Esophagus squamous epithelium (tissue), 5 donors: ENCODE data around the gene HAS3. TPM values are rescaled to one million over a fixed set of nuclear protein-coding genes. Genes with fewer than 3 reads are reported as not detected.
A peak's percentile ranks its signal among the peaks of the same experiment; 100 is the strongest.
"Not testable (repeated sequence)": the region's sequence is repeated elsewhere in the genome, so short reads cannot be mapped to it uniquely, and the experiment has no call there.

Source experiments
- DNase-seq: peaks from one replicate; lab custom pipeline; 2025; lab: John Stamatoyannopoulos, UW
- H3K27ac ChIP-seq, 4 donors: fragments of 200-600 bp; sonication (generic); one replicate each; pipeline ENCODE4 v1.5.1; 2016 to 2019; ENCODE audit warnings: mild to moderate bottlenecking in 1 of 4
- H3K27me3 ChIP-seq, 4 donors: fragments of 200-600 bp; sonication (generic); 1 replicate in 3 of 4; 2 replicates in 1 of 4; pipeline versions ENCODE4 v1.5.1 to v1.6.0; 2017 to 2021; ENCODE audit warnings: antibody characterized with exemption in 1 of 4
- H3K36me3 ChIP-seq, 3 donors: fragments of 200-600 bp; sonication (generic); one replicate each; pipeline ENCODE4 v1.5.1; 2016 to 2019
- H3K4me1 ChIP-seq, 3 donors: fragments of 200-600 bp; sonication (generic); one replicate each; pipeline ENCODE4 v1.5.1; 2017 to 2019
- H3K4me3 ChIP-seq, 4 donors: fragments of 200-600 bp; sonication (generic); 1 replicate in 3 of 4; 2 replicates in 1 of 4; pipeline ENCODE4 v1.5.1; 2016 to 2019; ENCODE audit warnings: mild to moderate bottlenecking in 2 of 4, moderate library complexity in 1 of 4
- H3K9me3 ChIP-seq, 3 donors: fragments of 200-600 bp; sonication (generic); one replicate each; pipeline ENCODE4 v1.5.1; 2016 to 2019
- CTCF ChIP-seq, 6 experiments: fragments of 450-650 bp in 4 of 6; fragments of 200-600 bp in 2 of 6; sonication (generic) in 2 of 6; IDR thresholded peaks; one replicate each; pipeline ENCODE4 v1.5.1; 2016 to 2019; ENCODE audit warnings: antibody characterized with exemption in 6 of 6, mild to moderate bottlenecking in 4 of 6, moderate library complexity in 4 of 6
- POLR2A ChIP-seq, 4 donors: fragments of 450-650 bp; IDR thresholded peaks; one replicate each; pipeline ENCODE4 v1.6.1; 2017; ENCODE audit warnings: antibody characterized with exemption in 4 of 4, mild to moderate bottlenecking in 4 of 4, moderate library complexity in 3 of 4
- WGBS, 2 donors: methylation state at CpG; one replicate each; pipeline ENCODE4 v1.1.5; 2018; 5-methylcytosine and 5-hydroxymethylcytosine counted together
- intact Hi-C: fragments of 100-400 bp; cut with DNase I; formaldehyde crosslinking; loops from one replicate; pipeline ENCODE4 v1.15.0; 2022
- total RNA-seq, 4 donors: library from RNA; depleted of rRNA; stranded (reverse); fragments of >200 nt; gene quantifications; one replicate each; pipeline ENCODE4 v1.1.0, GENCODE V29; 2016
- donor health status: DM: yes; HTN: yes; CAD: no.

Gene HAS3
- total RNA-seq, 4 donors from 2014 or later: 15.8 to 103 (median 51.4) TPM

- intact Hi-C loops: no loop called here
- no peak for DNase-seq
- H3K36me3 ChIP-seq: peaks cover 0 to 29% (median 0%) of the 10 kb centered on the region in 3 donors
- no peaks in the 10 kb centered on the region for H3K27me3 ChIP-seq
- 0 to 2% methylated on average over 29 to 30 of the region's 53 CpGs for WGBS, 2 donors
- peak overlapping the region; percentile 95 to 100 (median 96) for H3K4me3 ChIP-seq
- peaks cover 18 to 64% (median 20%) of the 10 kb centered on the region in 3 donors for H3K4me1 ChIP-seq
- peak overlapping the region; percentile 93 to 99 (median 96) for H3K27ac ChIP-seq
- TF ChIP-seq CTCF (IDR thresholded peaks at IDR 0.05): no peak
- no peak for TF ChIP-seq POLR2A (IDR thresholded peaks at IDR 0.05)
- H3K9me3 ChIP-seq: no peaks in the 10 kb centered on the region
These were observed 26.5 kb downstream of the HAS3 start for GRCh38 chr16:69131839-69132423.

- 1% methylated on average over 19 to 29 of the region's 78 CpGs for WGBS, 2 donors
- Histone ChIP-seq H3K27ac (peak within 1 kb of the TSS; percentile 93 to 99 (median 96)), H3K27me3 (no peaks in the 10 kb centered on the region), H3K9me3 (no peaks in the 10 kb centered on the region), H3K36me3 (peaks cover 0 to 34% (median 0%) of the 10 kb centered on the region in 3 donors), H3K4me1 (peaks cover 18 to 64% (median 20%) of the 10 kb centered on the region in 3 donors), H3K4me3 (peak within 1 kb of the TSS; percentile 95 to 100 (median 96))
- TF ChIP-seq CTCF (IDR thresholded peaks at IDR 0.05) (peak in 2 of 6 experiments; percentile 19 to 26), POLR2A (IDR thresholded peaks at IDR 0.05) (peak in 3 of 4 donors; percentile 94 to 98 (median 96))
- DNase-seq: peak; percentile 51
- intact Hi-C loops: no loop called here
These were observed 27.2 kb downstream of the HAS3 start, which contains the start of the genes CHTF8 and UTP4 for GRCh38 chr16:69132424-69133252. TSS of gene CHTF8 (minus strand) at chr16:69132588. CDS start at chr16:69121458, 11,130 bp downstream. TSS of gene UTP4 (plus strand) at chr16:69132649. CDS start at chr16:69133460, 811 bp downstream.

GRCh38 chr16:69133373-69133954 lies 28.0 kb downstream of the HAS3 start:
- peak overlapping the region; percentile 95 to 100 (median 96) for H3K4me3 ChIP-seq
- intact Hi-C loops: no loop called here
- peaks cover 15 to 58% (median 20%) of the 10 kb centered on the region in 3 donors for H3K4me1 ChIP-seq
- no peak for DNase-seq
- peaks cover 0 to 34% (median 0%) of the 10 kb centered on the region in 3 donors for H3K36me3 ChIP-seq
- WGBS, 2 donors: 7 to 22% methylated on average over 5 of the region's 5 CpGs
- peak overlapping the region in 2 of 4 donors; percentile 98 to 99 for H3K27ac ChIP-seq
- no peaks in the 10 kb centered on the region for H3K9me3 ChIP-seq
- no peaks in the 10 kb centered on the region for H3K27me3 ChIP-seq
- TF ChIP-seq POLR2A (IDR thresholded peaks at IDR 0.05) (no peak), CTCF (IDR thresholded peaks at IDR 0.05) (no peak)

DNA sequence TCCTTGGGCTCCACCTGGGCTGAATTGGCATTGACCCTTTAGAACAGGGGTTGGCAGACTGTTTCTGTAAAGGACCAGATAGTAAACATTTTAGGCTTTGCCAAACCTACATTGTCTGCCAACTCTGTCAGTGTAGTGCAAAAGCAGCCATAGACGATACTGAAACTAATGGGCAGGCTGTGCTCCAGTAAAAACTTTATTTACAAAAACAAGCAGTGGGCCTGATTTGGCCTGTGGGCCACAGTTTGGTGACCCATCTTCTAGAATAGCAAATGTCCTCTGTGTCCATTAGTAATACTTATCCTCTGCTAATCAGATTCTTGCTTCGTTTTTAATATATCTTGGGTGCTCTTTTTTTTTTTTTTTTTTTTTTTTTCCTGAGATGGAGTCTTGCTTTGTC lies 33.2 kb downstream of the HAS3 start:
- no peak overlapping the region for H3K27ac ChIP-seq
- intact Hi-C loops: no loop called here
- no peak overlapping the region for H3K4me3 ChIP-seq
- TF ChIP-seq CTCF (IDR thresholded peaks at IDR 0.05) (no peak), POLR2A (IDR thresholded peaks at IDR 0.05) (no peak)
- DNase-seq: no peak
- no peaks in the 10 kb centered on the region for H3K27me3 ChIP-seq
- 70 to 83% methylated on average over 2 of the region's 2 CpGs for WGBS, 2 donors
- H3K36me3 ChIP-seq: peaks cover 0 to 78% (median 25%) of the 10 kb centered on the region in 3 donors
- H3K4me1 ChIP-seq: peaks cover 5 to 20% (median 8%) of the 10 kb centered on the region in 3 donors
- no peaks in the 10 kb centered on the region for H3K9me3 ChIP-seq

DNA sequence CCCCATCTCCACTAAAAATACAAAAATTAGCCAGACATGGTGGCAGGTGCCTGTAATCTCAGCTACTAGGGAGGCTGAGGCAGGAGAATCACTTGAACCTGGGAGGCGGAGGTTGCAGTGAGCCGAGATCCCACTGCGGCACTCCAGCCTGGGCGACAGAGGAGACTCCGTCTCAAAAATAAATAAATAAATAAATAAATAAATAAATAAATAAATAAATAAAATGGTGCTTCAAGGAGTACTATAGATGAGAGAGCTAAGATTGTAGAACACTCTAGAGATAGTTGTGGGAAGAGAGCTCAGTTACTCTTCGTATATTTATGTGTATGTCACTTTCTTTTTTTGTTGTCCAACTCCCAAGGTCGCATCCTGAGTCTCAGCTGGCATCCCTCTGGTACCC lies 34.0 kb downstream of the HAS3 start:
- Histone ChIP-seq H3K4me1 (peaks cover 0 to 11% (median 0%) of the 10 kb centered on the region in 3 donors), H3K36me3 (peaks cover 0 to 87% (median 27%) of the 10 kb centered on the region in 3 donors)
- H3K27me3 ChIP-seq, DNase-seq, H3K9me3 ChIP-seq, H3K4me3 ChIP-seq, intact Hi-C loops, H3K27ac ChIP-seq: not testable (repeated sequence)
- 90 to 99% methylated on average over 7 of the region's 7 CpGs for WGBS, 2 donors
